Measurements from ENCODE around the gene GDPD2. TPM values are rescaled to one million over a fixed set of nuclear protein-coding genes. Genes with fewer than 3 reads are reported as not detected.

GDPD2 gene, protein sequence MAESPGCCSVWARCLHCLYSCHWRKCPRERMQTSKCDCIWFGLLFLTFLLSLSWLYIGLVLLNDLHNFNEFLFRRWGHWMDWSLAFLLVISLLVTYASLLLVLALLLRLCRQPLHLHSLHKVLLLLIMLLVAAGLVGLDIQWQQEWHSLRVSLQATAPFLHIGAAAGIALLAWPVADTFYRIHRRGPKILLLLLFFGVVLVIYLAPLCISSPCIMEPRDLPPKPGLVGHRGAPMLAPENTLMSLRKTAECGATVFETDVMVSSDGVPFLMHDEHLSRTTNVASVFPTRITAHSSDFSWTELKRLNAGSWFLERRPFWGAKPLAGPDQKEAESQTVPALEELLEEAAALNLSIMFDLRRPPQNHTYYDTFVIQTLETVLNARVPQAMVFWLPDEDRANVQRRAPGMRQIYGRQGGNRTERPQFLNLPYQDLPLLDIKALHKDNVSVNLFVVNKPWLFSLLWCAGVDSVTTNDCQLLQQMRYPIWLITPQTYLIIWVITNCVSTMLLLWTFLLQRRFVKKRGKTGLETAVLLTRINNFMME
- total RNA-seq = 0.29 and 0.35 TPM in 2 replicates
- 0.08 and 0.11 TPM in 2 replicates for polyA plus RNA-seq
- polyA plus RNA-seq (2011; cell fraction: cytosol; rRNA removed) = 0.03 TPM in 1 of 2 replicates, not detected in the other
- 0.59 and 0.63 TPM in 2 replicates for polyA plus RNA-seq (2011; cell fraction: nucleus; rRNA removed)
- polyA plus RNA-seq (2012) = not detected in 2 replicates
- not detected in 2 replicates for polyA minus RNA-seq
- not detected for polyA minus RNA-seq (2011; cell fraction: cytosol; rRNA and poly(A)+ RNA removed)
- 1.0 and 1.5 TPM in 2 replicates for polyA minus RNA-seq (2011; cell fraction: nucleus; rRNA and poly(A)+ RNA removed)
- Bru-seq, nascent RNA = percentile 28 among the genes with signal in this experiment
- percentile 33 among the genes with signal in this experiment for BruChase-seq, experiment 1, labeled RNA remaining after a 6-hour chase
- percentile 12 among the genes with signal in this experiment for BruChase-seq, experiment 2, labeled RNA remaining after a 2-hour chase
- long read RNA-seq = 0 reads

DNA sequence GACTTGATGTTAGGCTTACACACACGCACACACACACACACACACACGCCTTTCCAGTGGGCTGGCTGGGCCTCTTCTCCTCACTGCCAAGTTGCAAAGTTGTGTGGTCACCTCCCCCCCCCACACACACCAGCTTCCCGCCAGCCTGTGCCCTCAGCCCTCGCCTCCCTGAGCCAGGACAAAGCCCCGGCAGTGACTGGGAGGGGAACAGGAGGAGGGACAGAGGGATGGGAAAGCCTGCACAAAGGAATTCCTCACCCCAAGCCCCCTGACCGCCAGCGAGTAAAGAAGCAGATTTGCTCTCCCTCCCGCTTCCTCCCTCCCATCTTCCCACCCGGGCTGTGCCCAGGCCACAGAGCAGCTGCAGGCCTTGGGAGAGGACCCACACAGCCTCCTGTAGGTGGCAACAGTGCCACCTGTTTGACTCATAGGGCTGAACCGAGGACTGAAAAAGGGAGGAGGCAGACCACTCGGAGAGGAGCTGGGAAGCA, at the start of gene GDPD2:
GDPD2 (plus strand) TSS at position 464 of the 491 bp plus-strand sequence. CDS start 1,671 bp downstream, outside the sequence.
- H3K9me3 ChIP-seq (replicated peaks; ENCODE audit: control insufficient read depth, insufficient read depth, low read length) = no peaks in the 10 kb centered on the region
- no peaks in the 10 kb centered on the region for H3K9me1 ChIP-seq (replicated peaks; ENCODE audit: control insufficient read depth, extremely low read depth, insufficient read depth, low read length)
- no peak within 1 kb of the TSS for H3K9ac ChIP-seq (replicated peaks; ENCODE audit: extremely low read depth, insufficient read depth, low read length)
- H3K4me1 ChIP-seq (ENCODE audit: control insufficient read depth, extremely low read depth, insufficient read depth, low read length) = no peaks in the 10 kb centered on the region
- H4K20me1 ChIP-seq (replicated peaks; ENCODE audit: control insufficient read depth, extremely low read depth, insufficient read depth, low read length) = no peaks in the 10 kb centered on the region
- intact Hi-C loops (cut with micrococcal nuclease) = no loop called here
- H2AFZ ChIP-seq (ENCODE audit: low read depth, low read length) = no peak within 1 kb of the TSS
- no peaks in the 10 kb centered on the region for H3K79me2 ChIP-seq (ENCODE audit: control insufficient read depth, insufficient read depth, low read length)
- H3K27ac ChIP-seq (ENCODE audit: insufficient read depth, low read depth, low read length) = no peak within 1 kb of the TSS
- no peaks in the 10 kb centered on the region for H3K36me3 ChIP-seq (ENCODE audit: control insufficient read depth in 2 of 2, extremely low read depth in 1 of 2, insufficient read depth in 2 of 2, low read length in 2 of 2)
- FAIRE-seq (peak; percentile 18), DNase-seq (ENCODE audit: low read depth, low spot score) (no peak)
- POLR2A ChIA-PET = no interaction called here
- TF ChIP-seq MYC (IDR thresholded peaks at IDR 0.05; ENCODE audit: low read depth, low read length) (no peak), JUN (IDR thresholded peaks at IDR 0.05; ENCODE audit: borderline replicate concordance, insufficient read depth, insufficient read length, low read depth) (no peak), POLR2AphosphoS5 (IDR thresholded peaks at IDR 0.05; ENCODE audit: insufficient read depth, low read depth, low read length) (no peak), POLR2A (IDR thresholded peaks at IDR 0.05; ENCODE audit: low read depth, low read length) (no peak), FOS (IDR thresholded peaks at IDR 0.05; ENCODE audit: borderline replicate concordance, insufficient read depth, low read length) (no peak)
- TF ChIP-seq, protein P1, sequence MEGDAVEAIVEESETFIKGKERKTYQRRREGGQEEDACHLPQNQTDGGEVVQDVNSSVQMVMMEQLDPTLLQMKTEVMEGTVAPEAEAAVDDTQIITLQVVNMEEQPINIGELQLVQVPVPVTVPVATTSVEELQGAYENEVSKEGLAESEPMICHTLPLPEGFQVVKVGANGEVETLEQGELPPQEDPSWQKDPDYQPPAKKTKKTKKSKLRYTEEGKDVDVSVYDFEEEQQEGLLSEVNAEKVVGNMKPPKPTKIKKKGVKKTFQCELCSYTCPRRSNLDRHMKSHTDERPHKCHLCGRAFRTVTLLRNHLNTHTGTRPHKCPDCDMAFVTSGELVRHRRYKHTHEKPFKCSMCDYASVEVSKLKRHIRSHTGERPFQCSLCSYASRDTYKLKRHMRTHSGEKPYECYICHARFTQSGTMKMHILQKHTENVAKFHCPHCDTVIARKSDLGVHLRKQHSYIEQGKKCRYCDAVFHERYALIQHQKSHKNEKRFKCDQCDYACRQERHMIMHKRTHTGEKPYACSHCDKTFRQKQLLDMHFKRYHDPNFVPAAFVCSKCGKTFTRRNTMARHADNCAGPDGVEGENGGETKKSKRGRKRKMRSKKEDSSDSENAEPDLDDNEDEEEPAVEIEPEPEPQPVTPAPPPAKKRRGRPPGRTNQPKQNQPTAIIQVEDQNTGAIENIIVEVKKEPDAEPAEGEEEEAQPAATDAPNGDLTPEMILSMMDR (IDR thresholded peaks at IDR 0.05; ENCODE audit: extremely low read depth in 1 of 2, insufficient read depth in 1 of 2, low read depth in 1 of 2, low read length in 2 of 2) = peak in 1 of 2 donors; percentile 10
- H3K27me3 ChIP-seq (ENCODE audit: control insufficient read depth in 2 of 2, insufficient read depth in 2 of 2, low read length in 2 of 2) = no peaks in the 10 kb centered on the region
- H3K4me2 ChIP-seq (ENCODE audit: insufficient read depth, low read length) = no peak within 1 kb of the TSS
- dilution Hi-C loops (cut with MboI; ENCODE audit: extremely low pct_ligation_motif_present, low sequenced_read_pairs) = no loop called here
- BruUV-seq (replicated peaks) = no TSS peak
- CTCF ChIA-PET = interaction anchor here (0.9 to 1.9 kb wide), 4 partner anchors 10 to 290 kb away, joined by 3 to 8 read pairs (median 5); partner anchors contain the start of gene IGBP1
- no peak within 1 kb of the TSS for H3K4me3 ChIP-seq (replicated peaks in 1 of 3; ENCODE audit: insufficient read depth in 1 of 3, low read depth in 1 of 3, low read length in 3 of 3)
